Sigmoid colon (tissue), 3 donors: ENCODE measurements around the gene CTBP2.

Source experiments
- CTCF ChIP-seq, 4 experiments: fragments of 450-650 bp in 3 of 4; fragments of 200-600 bp in 1 of 4; IDR thresholded peaks; one replicate each; pipeline ENCODE4 v1.5.1; 2016 to 2019; ENCODE audit warnings: antibody characterized with exemption in 4 of 4, mild to moderate bottlenecking in 3 of 4, moderate library complexity in 2 of 4
- POLR2A ChIP-seq, 2 donors: fragments of 450-650 bp; IDR thresholded peaks; one replicate each; pipeline ENCODE4 v1.6.1; 2016; ENCODE audit warnings: antibody characterized with exemption in 2 of 2, mild to moderate bottlenecking in 2 of 2, moderate library complexity in 2 of 2

DNA sequence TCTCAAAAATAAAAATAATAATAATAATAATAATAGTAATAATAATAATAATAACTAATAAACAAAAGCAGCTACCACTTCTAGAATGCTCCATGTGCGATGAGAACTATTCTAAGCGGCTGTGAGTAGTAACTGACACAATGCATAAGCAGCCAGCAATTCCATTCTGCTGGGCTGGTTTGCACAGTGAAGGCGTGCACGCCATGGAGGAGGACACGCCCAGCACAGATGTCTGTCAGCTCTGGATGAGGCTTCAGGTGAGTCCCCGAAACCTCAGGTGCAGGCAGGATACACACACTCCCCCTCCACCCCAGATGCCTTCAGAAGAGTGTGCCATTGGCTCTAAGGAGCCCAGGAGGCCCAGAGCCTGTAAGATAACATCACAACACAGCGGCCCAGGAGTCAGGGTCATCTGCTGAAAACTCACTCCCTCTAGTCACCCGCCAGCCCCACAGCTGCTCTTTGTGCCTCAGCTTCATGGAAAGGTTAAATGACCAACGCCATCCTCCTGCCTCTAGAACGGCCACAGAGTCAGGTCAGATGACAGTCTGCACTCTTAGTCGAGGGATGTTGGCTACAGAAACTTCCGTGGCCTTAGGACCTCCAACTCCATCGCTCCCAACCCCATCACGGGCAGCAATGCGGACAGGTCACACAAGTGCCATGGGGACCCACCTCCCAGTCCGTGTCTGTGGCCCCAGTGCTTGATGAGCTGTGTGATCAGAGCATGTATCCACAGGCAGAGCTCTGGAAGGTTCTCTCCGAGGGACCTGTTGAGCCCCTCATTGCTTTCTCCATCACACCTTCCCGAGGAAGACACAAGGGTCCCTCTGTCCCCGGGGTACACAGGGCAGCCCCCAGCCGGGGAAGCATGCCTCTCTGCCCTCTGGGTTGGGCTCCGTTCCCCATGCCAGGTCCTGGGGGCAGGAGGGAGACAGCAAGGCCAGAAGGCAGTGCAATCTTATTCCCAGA, 103.9 kb downstream of the CTBP2 start:
- TF ChIP-seq POLR2A (IDR thresholded peaks at IDR 0.05) (no peak), CTCF (IDR thresholded peaks at IDR 0.05) (no peak)
